ENCODE measurements around the gene PAQR8.

Gene PAQR8

DNA sequence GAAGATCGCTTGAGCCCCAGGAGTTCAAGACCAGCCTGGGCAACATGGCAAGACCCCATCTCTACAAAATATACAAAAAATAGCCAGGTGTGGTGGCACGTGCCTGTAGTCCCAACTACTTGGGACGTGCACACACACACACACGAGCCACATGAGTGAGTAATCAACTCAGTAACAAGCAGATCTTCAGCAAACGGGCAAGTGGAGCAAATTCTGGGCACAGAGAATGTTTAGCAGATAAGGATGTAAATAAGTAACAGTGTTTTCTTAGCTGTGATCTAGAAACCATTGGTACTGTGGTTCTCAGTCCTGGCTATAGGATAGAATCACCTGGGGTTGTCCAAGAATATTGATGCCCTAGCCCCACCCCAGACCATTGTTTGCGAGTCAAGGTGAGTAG is 6.1 kb downstream of the PAQR8 start:
- Histone ChIP-seq H3K79me2 (ENCODE audit: low read length) (peaks cover 11% of the 10 kb centered on the region), H4K20me1 (ENCODE audit: insufficient read depth, low read length) (no peaks in the 10 kb centered on the region), H3K27ac (ENCODE audit: low read length) (no peak overlapping the region), H3K27me3 (replicated peaks; ENCODE audit: insufficient read depth, low read length) (no peaks in the 10 kb centered on the region), H3K9me3 (replicated peaks; ENCODE audit: insufficient read depth, low read length) (no peaks in the 10 kb centered on the region), H3K9me2 (replicated peaks; ENCODE audit: insufficient read depth, low read length) (no peaks in the 10 kb centered on the region), H3F3A (ENCODE audit: insufficient read depth, low read length) (no peaks in the 10 kb centered on the region), H3K9ac (ENCODE audit: low read length) (no peak overlapping the region), H3K36me3 (replicated peaks; ENCODE audit: insufficient read depth, low read length) (no peaks in the 10 kb centered on the region), H3K4me1 (ENCODE audit: low read length) (no peaks in the 10 kb centered on the region; the same call in 1 of the 2 replicates), H3K4me2 (ENCODE audit: low read depth, low read length) (no peak overlapping the region), H2AFZ (ENCODE audit: low read length) (no peak overlapping the region), H3K4me3 (ENCODE audit: low read length) (no peak overlapping the region)
- DNase-seq: no peak
- TF ChIP-seq EZH2 (optimal IDR thresholded peaks at IDR 0.05; ENCODE audit: low read depth, low read length) (no peak), CTCF (IDR thresholded peaks at IDR 0.05; ENCODE audit: low read length) (no peak), EZH2phosphoT487 (IDR thresholded peaks at IDR 0.05; ENCODE audit: low read length) (no peak)

- H3K4me1 ChIP-seq (ENCODE audit: low read length): no peaks in the 10 kb centered on the region
- no peaks in the 10 kb centered on the region for H4K20me1 ChIP-seq (ENCODE audit: insufficient read depth, low read length)
- no peak for DNase-seq
- no peak overlapping the region for H3K27ac ChIP-seq (ENCODE audit: low read length)
- H3K79me2 ChIP-seq (ENCODE audit: low read length): 0 out of 2 replicates have a peak, but pooled peaks cover 4% of the 10 kb centered on the region
- no peak overlapping the region for H3K9ac ChIP-seq (ENCODE audit: low read length)
- H3K4me2 ChIP-seq (ENCODE audit: low read depth, low read length): no peak overlapping the region
- H3K27me3 ChIP-seq (replicated peaks; ENCODE audit: insufficient read depth, low read length): no peaks in the 10 kb centered on the region
- no peak overlapping the region for H2AFZ ChIP-seq (ENCODE audit: low read length)
- no peaks in the 10 kb centered on the region for H3K9me2 ChIP-seq (replicated peaks; ENCODE audit: insufficient read depth, low read length)
- no peak overlapping the region for H3K4me3 ChIP-seq (ENCODE audit: low read length)
- no peaks in the 10 kb centered on the region for H3F3A ChIP-seq (ENCODE audit: insufficient read depth, low read length)
- TF ChIP-seq EZH2phosphoT487 (IDR thresholded peaks at IDR 0.05; ENCODE audit: low read length) (no peak), EZH2 (optimal IDR thresholded peaks at IDR 0.05; ENCODE audit: low read depth, low read length) (no peak), CTCF (IDR thresholded peaks at IDR 0.05; ENCODE audit: low read length) (no peak)
- no peaks in the 10 kb centered on the region for H3K36me3 ChIP-seq (replicated peaks; ENCODE audit: insufficient read depth, low read length)
- H3K9me3 ChIP-seq (replicated peaks; ENCODE audit: insufficient read depth, low read length): no peaks in the 10 kb centered on the region
These were observed 7.3 kb downstream of the PAQR8 start for GRCh38 chr6:52369234-52369633.

DNA sequence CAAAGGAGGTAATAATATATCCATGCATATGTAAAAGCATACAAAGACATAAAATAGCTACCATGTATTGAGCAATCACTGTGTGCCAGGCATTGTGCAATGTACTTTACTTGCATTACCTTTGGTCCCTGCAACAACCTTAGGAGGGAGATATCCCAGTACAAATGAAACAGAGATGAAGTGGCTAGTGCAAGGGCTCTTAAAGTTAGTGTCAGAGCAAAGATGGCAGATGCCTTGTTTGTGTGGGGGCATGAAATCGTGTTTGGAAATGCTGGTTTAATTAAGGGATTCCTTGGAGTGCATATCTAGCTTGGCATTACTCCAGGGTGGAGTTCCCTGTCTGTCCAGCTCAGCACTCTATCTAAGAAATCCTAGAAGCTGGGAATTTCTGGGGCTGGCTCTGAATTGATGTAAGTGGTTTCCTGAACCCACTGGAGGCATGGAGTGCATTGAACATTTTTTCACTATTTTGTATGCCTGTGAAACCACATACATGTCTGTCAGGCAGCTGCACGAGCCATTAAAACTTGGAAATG is 9.8 kb downstream of the PAQR8 start:
- Histone ChIP-seq H3K4me2 (ENCODE audit: low read depth, low read length) (no peak overlapping the region), H3K4me1 (ENCODE audit: low read length) (peaks cover 12% of the 10 kb centered on the region), H3K27ac (ENCODE audit: low read length) (no peak overlapping the region), H4K20me1 (ENCODE audit: insufficient read depth, low read length) (no peaks in the 10 kb centered on the region), H2AFZ (ENCODE audit: low read length) (no peak overlapping the region), H3K9me3 (replicated peaks; ENCODE audit: insufficient read depth, low read length) (no peaks in the 10 kb centered on the region), H3K9me2 (replicated peaks; ENCODE audit: insufficient read depth, low read length) (no peaks in the 10 kb centered on the region), H3K4me3 (ENCODE audit: low read length) (no peak overlapping the region), H3K27me3 (replicated peaks; ENCODE audit: insufficient read depth, low read length) (no peaks in the 10 kb centered on the region), H3K9ac (ENCODE audit: low read length) (no peak overlapping the region), H3K79me2 (ENCODE audit: low read length) (0 out of 2 replicates have a peak, but pooled peaks cover 4% of the 10 kb centered on the region), H3F3A (ENCODE audit: insufficient read depth, low read length) (peaks cover 9% of the 10 kb centered on the region), H3K36me3 (replicated peaks; ENCODE audit: insufficient read depth, low read length) (no peaks in the 10 kb centered on the region)
- no peak for DNase-seq
- TF ChIP-seq EZH2 (optimal IDR thresholded peaks at IDR 0.05; ENCODE audit: low read depth, low read length) (no peak), CTCF (IDR thresholded peaks at IDR 0.05; ENCODE audit: low read length) (no peak), EZH2phosphoT487 (IDR thresholded peaks at IDR 0.05; ENCODE audit: low read length) (no peak)
